Lower leg skin (tissue), 3 donors: ENCODE results near the gene CHD2.

Source experiments
- CTCF ChIP-seq, 3 donors: fragments of 450-650 bp; IDR thresholded peaks; one replicate each; pipeline ENCODE4 v1.5.1; 2016; ENCODE audit warnings: antibody characterized with exemption in 3 of 3, mild to moderate bottlenecking in 3 of 3, moderate library complexity in 2 of 3
- POLR2A ChIP-seq, 2 donors: fragments of 450-650 bp; IDR thresholded peaks; one replicate each; pipeline ENCODE4 v1.6.1; 2016 to 2017; ENCODE audit warnings: antibody characterized with exemption in 2 of 2, mild to moderate bottlenecking in 1 of 2, moderate library complexity in 1 of 2

- TF ChIP-seq CTCF (IDR thresholded peaks at IDR 0.05) (no peak), POLR2A (IDR thresholded peaks at IDR 0.05) (no peak)
Observed at GRCh38 chr15:93019090-93019489, 119.0 kb downstream of the CHD2 start.
